OCI-LY3 (cell line): Measurements from ENCODE around the gene HDHD2.

Source experiments
- H2AFZ ChIP-seq: fragments of 200-600, 300-600 bp; shearing (Covaris generic); 2 replicates; pipeline ENCODE4 v1.6.0; 2014; ENCODE audit warnings: antibody characterized with exemption, low read depth, low read length
- H3K27ac ChIP-seq: fragments of 200-600, 300-600 bp; sonication (generic); 2 replicates; pipeline ENCODE4 v1.5.1; 2014; ENCODE audit warnings: mild to moderate bottlenecking, low read length, moderate library complexity, mixed read lengths
- H3K27me3 ChIP-seq: fragments of 200-600, 300-600 bp; sonication (generic); 2 replicates; pipeline ENCODE4 v1.6.1; 2014; ENCODE audit warnings: low read depth, low read length, mixed read lengths
- H3K36me3 ChIP-seq: fragments of 200-600, 300-600 bp; sonication (generic); replicated peaks from 2 replicates; pipeline ENCODE3; 2014; ENCODE audit warnings: low read depth, low read length, mixed read lengths
- H3K4me1 ChIP-seq: fragments of 300-600, 200-600 bp; sonication (generic); 2 replicates; pipeline ENCODE4 v1.6.1; 2014; ENCODE audit warnings: low read length, mixed read lengths
- H3K4me2 ChIP-seq: fragments of 200-600, 300-600 bp; sonication (generic); 2 replicates; pipeline ENCODE4 v1.6.1; 2014; ENCODE audit warnings: low read length, mixed read lengths
- H3K4me3 ChIP-seq: fragments of 300-600, 200-600 bp; sonication (generic); 2 replicates; pipeline ENCODE4 v1.5.1; 2014; ENCODE audit warnings: antibody characterized with exemption, mild to moderate bottlenecking, low read length, moderate library complexity
- H3K79me2 ChIP-seq: fragments of 300-600, 200-600 bp; shearing (Covaris generic); 2 replicates; pipeline ENCODE4 v1.6.1; 2014; ENCODE audit warnings: mild to moderate bottlenecking, low read length, mixed read lengths
- H3K9ac ChIP-seq: fragments of 300-600, 200-600 bp; shearing (Covaris generic); 2 replicates; pipeline ENCODE4 v1.6.0; 2014; ENCODE audit warnings: mild to moderate bottlenecking, low read length, moderate library complexity
- H3K9me3 ChIP-seq: fragments of 200-600, 300-600 bp; shearing (Covaris generic); 2 replicates; pipeline ENCODE4 v1.6.1; 2014; ENCODE audit warnings: low read length, mixed read lengths; ENCODE audit not compliant: insufficient read depth
- H4K20me1 ChIP-seq: fragments of 200-600, 300-600 bp; sonication (generic); 2 replicates; pipeline ENCODE4 v1.6.1; 2016; ENCODE audit warnings: low read length, mixed read lengths; ENCODE audit not compliant: insufficient read depth
- EZH2phosphoT487 ChIP-seq: fragments of 200-600 bp; shearing (Covaris generic); IDR thresholded peaks from 2 replicates; pipeline ENCODE4 v1.6.1; 2018; ENCODE audit warnings: antibody characterized with exemption, mixed run types, low read depth
- TF ChIP-seq, protein P1 (sequence below): fragments of 200-600, 300-600 bp; sonication (generic); IDR thresholded peaks from 2 replicates; pipeline ENCODE4 v1.5.1; 2014; ENCODE audit warnings: antibody characterized with exemption, low read length, low read depth

The HDHD2 gene

DNA sequence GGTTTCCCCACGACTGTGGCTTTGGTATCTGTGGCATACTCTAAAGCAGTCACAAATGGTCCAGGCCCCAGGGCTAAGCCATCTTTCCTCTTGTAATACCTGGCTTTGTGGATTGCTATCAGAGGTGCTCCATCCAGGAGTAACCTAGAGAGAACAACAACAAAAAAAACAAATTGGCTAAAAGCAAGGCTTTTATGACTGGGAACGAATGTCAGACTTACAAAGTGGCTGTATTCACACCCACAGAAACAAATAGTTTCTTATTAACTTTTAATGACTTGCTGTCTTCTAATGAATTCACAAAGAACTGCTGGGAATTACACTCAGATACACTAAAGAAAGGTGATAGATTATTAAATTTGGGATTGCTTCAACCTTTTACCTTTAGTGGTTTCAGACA is 35.1 kb downstream of the HDHD2 start:
- Histone ChIP-seq H3K9ac (no peak overlapping the region), H3K27ac (no peak overlapping the region), H4K20me1 (peaks cover 4% of the 10 kb centered on the region), H3K9me3 (no peaks in the 10 kb centered on the region), H2AFZ (no peak overlapping the region), H3K4me3 (no peak overlapping the region), H3K79me2 (no peaks in the 10 kb centered on the region), H3K27me3 (no peaks in the 10 kb centered on the region), H3K36me3 (peaks cover 48% of the 10 kb centered on the region), H3K4me2 (no peak overlapping the region), H3K4me1 (peaks cover 6% of the 10 kb centered on the region)
- TF ChIP-seq, protein P1, sequence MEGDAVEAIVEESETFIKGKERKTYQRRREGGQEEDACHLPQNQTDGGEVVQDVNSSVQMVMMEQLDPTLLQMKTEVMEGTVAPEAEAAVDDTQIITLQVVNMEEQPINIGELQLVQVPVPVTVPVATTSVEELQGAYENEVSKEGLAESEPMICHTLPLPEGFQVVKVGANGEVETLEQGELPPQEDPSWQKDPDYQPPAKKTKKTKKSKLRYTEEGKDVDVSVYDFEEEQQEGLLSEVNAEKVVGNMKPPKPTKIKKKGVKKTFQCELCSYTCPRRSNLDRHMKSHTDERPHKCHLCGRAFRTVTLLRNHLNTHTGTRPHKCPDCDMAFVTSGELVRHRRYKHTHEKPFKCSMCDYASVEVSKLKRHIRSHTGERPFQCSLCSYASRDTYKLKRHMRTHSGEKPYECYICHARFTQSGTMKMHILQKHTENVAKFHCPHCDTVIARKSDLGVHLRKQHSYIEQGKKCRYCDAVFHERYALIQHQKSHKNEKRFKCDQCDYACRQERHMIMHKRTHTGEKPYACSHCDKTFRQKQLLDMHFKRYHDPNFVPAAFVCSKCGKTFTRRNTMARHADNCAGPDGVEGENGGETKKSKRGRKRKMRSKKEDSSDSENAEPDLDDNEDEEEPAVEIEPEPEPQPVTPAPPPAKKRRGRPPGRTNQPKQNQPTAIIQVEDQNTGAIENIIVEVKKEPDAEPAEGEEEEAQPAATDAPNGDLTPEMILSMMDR: no peak
- no peak for TF ChIP-seq EZH2phosphoT487

DNA sequence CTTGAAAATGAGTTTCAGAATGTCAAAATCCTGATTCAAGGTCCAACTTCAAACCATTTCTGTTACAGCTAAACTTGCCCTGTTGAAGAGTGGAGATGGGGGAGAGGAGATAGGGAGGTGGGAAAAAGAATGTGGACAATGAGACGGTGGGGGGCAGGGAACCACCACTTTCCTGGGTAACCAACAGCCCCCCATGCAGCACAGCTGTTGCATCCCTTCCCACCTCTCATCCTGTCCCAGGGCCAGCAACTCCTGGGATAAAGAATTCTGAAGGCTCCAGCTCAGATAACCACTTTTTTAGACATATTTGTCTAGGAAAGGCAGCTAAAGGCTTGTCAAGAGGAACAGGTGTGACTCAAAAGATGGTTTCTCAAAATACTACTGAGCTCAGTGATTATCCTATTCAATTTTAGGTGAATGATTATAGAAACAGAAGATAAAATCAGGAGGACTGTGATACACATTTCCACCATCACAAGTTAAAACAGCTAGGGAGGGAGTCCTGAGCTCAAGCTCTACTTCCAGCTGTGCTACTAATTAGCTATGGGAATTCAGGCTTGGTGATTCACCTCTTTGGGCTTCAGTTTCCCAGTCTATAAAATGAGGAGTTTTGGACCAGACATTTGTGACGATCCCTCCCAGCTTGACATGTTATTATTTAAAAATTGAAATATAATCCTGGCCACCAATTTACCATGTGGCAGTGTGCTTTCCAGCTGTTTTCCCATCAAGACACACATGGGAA is 36.3 kb downstream of the HDHD2 start:
- Histone ChIP-seq H3K9me3 (no peaks in the 10 kb centered on the region), H3K9ac (no peak overlapping the region), H3K4me3 (no peak overlapping the region), H3K36me3 (peaks cover 46% of the 10 kb centered on the region), H3K27me3 (no peaks in the 10 kb centered on the region), H4K20me1 (no peaks in the 10 kb centered on the region; the same call in 1 of the 2 replicates), H3K27ac (no peak overlapping the region), H3K79me2 (no peaks in the 10 kb centered on the region), H3K4me1 (no peaks in the 10 kb centered on the region), H2AFZ (no peak overlapping the region), H3K4me2 (no peak overlapping the region)
- TF ChIP-seq, protein P1: no peak
- no peak for TF ChIP-seq EZH2phosphoT487

DNA sequence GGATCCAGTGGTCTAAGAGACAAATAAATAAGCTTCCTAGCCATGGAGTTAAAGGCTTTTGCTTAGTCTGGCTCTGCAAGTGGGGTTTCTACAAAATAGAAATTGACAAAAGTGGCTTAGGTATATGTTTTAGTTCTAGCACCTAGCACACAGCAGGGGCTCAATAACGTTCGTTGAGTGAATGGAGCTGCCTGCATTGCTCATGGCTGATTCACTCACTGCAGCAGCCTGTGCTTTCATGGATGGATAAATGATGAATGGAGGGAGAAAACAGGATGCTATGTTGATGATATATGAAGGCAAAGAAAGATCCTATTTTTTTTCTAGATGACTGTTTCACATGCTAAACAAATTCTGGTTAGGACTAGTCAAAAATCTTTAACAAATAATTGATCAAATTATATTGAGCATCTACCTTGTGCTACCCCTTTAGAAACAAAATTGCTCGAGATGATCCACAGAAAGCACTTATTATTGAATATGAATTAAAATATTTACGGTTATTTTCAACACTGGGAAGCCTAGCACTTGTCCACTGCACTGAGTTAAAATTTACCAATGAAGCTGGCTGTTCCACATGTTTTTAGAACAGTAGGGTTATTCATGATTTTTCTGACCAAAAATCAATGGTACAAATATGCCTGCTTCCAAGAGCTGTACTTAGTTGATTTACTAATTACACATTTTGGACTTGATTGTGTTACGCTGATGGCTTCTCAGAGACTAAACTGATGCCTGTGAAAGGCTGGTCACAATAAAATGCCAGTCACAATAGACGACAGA is 39.6 kb downstream of the HDHD2 start:
- Histone ChIP-seq H3K9ac (no peak overlapping the region), H2AFZ (no peak overlapping the region), H3K27ac (no peak overlapping the region), H3K9me3 (no peaks in the 10 kb centered on the region), H3K4me1 (no peaks in the 10 kb centered on the region), H3K27me3 (no peaks in the 10 kb centered on the region), H3K4me2 (no peak overlapping the region), H3K79me2 (no peaks in the 10 kb centered on the region), H3K36me3 (peaks cover 64% of the 10 kb centered on the region), H4K20me1 (no peaks in the 10 kb centered on the region; the same call in 1 of the 2 replicates), H3K4me3 (no peak overlapping the region)
- TF ChIP-seq, protein P1: no peak
- TF ChIP-seq EZH2phosphoT487: no peak

DNA sequence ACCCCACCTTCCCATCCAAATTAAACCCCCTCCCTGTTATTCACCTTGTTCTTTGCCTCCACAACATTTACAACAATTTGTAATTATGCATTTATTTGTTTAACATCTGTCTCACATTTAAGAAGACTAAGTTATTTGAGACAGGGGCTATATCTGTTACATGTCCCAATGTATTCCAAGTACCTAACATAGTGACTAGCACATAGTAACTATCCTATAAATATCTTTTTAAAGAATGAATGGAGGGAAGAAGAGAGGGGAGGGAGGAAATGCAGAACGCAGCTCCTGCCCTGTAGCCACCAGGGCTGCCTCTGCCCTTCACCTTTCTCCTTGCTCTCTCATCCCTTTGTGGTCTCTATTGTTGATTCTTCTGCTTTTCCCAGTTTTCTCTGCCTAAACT is 40.6 kb downstream of the HDHD2 start:
- no peak overlapping the region for H2AFZ ChIP-seq
- no peaks in the 10 kb centered on the region for H3K4me1 ChIP-seq
- peaks cover 68% of the 10 kb centered on the region for H3K36me3 ChIP-seq
- no peaks in the 10 kb centered on the region for H3K79me2 ChIP-seq
- H3K9me3 ChIP-seq: no peaks in the 10 kb centered on the region
- H3K4me3 ChIP-seq: no peak overlapping the region
- TF ChIP-seq EZH2phosphoT487: no peak
- TF ChIP-seq, protein P1: no peak
- H4K20me1 ChIP-seq: no peaks in the 10 kb centered on the region; the same call in 1 of the 2 replicates
- no peak overlapping the region for H3K4me2 ChIP-seq
- H3K9ac ChIP-seq: no peak overlapping the region
- H3K27ac ChIP-seq: no peak overlapping the region
- no peaks in the 10 kb centered on the region for H3K27me3 ChIP-seq
